Stimulated activated CD8-positive, alpha-beta memory T cell treated with anti-CD3 and anti-CD28 coated beads, Interleukin-2, amount 100 ng/mL, for 1 hour (primary cell): ENCODE measurements around the gene HSFX2.
"Not testable (repeated sequence)": the region's sequence is repeated elsewhere in the genome, so short reads cannot be mapped to it uniquely, and the experiment has no call there.

Experiments
- DNase-seq, 2 donors: peaks; one replicate each; pipeline ENCODE4 v3.0.0-alpha.2; 2020; ENCODE audit warnings: low read depth in 2 of 2

The HSFX2 gene

DNA sequence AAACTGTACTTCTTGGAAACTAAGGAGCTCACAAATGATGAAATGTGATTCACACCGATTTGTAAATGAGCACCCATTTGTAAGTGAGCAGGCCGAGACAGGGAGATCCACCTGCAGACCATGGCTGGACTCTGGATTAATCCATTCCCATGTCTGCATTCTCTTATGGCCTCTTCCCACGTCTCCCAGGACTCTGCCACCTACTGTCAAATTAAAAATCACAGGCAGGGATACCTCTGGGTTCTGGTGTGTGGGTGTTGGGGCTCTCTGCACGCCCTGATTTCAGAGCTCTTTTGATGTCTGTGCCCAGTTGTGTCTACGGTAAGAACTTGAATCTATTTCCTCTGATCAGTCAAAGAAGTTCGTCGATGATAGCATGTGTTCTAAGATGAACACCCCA lies 4.1 kb downstream of the HSFX2 start:
- not testable (repeated sequence) for DNase-seq

DNA sequence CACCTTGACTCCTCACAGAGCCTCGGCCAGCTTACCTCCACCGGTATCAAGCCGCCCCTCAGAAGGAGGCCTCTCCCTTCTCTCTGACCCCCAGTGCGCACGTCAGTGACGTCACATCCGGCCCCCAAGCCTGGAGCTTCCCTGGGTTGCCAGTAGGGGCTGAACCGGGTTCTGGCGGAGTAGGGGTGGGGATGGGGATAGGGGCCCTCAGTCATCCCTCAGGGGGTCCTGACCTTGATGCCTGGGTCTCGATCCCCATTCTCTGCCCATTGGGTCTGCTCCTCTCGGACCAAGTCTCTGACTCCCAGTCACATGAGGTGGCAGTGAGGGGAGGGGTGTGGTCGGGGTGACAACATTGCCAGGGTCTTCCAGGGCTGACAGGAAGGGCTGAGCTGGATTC lies 7.8 kb downstream of the HSFX2 start, which contains the start of gene MAGEA9B:
TSS of gene MAGEA9B (minus strand) at position 101 of the 400 bp plus-strand sequence. CDS start 4,280 bp downstream, outside the sequence.
- DNase-seq, result not testable (repeated sequence)

DNA sequence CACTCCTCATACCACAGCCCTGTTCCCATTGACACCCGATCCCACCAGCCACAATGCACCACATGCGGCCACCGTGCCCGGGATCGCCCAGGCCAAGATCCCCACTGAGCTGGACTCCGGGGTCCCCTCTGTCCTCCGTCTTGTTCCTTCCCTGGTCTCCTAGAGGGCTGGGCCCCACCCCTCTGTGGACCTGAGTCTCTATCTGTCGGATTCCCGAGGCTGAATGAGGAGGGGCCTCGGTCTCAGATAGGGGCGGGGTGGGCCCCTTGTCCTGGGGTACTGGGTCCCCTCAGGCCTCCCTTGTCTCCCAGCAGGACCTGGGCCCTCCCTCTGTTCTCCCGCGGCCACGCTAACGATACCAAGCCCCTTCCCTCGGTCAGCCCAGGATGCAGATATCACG lies 9.5 kb downstream of the HSFX2 start:
- DNase-seq, result not testable (repeated sequence)

DNA sequence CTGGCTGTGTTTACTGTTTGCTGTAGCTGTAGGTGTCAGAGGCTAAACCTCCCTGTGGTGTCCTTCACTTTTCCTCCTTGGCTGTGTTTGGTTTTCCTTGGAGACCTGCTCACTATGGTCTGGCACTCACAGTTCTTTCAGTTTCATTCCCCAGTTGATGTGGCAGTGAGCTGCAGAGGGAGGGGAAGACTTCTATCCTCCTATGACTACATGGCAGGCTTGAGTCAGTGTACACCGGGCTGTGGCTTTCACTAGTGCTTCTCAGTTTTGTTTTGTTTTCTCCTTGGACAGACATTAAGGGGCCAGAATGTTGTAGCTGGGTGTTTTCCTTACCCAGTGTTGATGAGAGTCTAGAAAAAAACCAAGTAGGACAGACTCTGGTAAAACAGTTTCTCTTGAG lies 21.7 kb downstream of the HSFX2 start:
- DNase-seq, result not testable (repeated sequence)

DNA sequence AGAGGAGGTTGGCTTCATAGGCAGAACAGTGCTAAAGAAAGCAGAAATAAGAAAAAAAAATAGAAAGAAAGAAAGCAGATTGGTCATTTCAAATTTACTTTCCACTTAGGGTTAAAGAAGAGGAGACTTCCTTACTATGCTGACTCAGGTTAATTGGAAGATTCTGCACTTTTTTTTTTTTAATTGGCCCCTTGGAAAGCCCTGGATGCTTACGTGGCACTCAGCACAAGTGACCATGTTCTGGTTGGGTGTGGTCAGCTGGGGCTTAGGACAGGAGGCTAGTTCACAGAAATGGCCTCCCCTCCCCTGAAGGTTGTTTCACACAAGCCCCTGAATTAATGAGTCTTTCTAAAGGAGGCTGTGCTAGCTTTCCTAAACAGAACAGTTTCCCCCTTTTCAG lies 22.4 kb downstream of the HSFX2 start:
- no peak for DNase-seq

DNA sequence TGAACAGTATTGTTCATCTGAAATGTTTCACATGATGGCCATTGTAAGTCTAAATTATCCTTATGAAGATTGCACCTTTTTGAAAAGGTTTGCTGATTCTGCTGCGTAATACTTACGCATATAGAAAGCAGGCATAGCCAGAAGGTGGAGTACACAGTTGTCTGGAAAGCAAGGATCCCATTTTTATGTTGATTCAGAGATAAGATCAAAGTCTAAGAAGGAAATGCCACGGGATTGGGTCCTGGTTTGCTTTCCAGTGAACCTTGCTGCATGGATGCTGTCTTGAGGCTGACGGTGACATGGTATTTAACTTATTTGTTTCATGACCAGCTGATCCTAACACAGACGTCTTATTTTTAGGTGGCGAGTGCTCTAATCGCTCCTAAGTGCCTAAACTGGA lies 23.3 kb downstream of the HSFX2 start:
- DNase-seq, result no peak

DNA sequence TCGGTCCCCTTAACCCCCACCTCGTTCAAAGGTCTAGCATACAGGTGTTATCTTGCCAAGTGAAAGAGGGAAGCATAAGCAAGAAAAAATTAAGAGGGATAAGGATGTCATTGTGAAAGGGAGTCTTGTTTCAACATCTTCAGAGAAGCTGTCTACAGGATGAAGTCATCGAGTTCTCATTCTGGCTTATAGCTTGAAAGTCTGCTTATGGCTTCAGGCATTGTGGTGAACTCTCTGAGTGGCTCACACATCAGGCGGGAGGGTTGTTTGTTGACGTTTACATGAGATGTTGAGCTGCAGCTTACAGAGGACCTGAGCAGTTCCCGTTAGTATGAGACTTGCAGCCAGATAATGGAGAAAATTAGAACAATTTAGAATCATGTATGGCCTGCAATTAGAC lies 24.4 kb downstream of the HSFX2 start:
- DNase-seq, result no peak

DNA sequence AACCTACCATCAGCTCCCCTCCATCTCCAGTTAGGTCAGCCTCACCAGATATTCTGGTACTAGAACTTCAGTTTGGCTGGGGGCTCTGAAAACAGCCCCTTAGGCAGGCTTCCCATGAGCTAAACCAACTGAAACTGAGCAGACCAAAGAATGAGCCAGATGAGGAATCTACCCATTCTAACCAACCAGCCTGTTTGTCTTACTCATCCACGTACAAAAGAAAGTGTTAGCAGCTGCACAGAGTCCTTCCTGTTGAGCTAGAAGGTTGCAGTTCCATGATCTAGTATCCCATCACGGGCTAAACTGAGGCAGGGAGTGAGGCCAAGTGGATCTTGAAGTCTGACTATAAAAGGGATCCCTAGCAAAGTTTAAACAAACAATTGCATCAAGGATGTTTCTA lies 25.3 kb downstream of the HSFX2 start:
- DNase-seq, result no peak

DNA sequence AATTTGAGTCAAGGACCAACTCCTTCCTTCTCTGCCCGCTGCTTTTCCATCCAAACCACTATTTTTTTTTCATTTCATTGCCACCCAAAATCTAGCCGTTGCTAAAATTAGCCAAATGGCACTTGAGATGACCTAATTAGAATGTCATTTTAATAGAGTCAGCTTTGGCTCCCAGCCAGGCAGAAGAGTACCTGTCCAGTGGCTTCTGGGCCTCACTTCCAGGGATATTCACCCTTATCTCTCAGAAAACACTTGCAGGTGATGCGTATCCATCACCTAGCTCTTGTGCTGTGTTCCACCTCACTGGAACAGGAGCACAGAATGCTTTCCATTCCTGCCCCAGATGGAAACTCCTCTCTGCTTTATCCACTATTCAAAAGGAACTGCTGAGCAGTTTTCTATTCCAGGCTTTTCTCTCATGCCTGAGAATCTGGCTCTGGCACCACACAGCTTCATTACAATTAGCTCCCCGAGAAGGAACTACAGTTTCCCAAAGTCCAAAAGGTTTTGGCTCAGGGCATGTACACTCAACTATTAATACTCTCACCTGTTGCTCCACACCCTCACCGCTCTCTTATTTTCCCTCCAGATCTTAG lies 26.3 kb downstream of the HSFX2 start:
- no peak for DNase-seq

DNA sequence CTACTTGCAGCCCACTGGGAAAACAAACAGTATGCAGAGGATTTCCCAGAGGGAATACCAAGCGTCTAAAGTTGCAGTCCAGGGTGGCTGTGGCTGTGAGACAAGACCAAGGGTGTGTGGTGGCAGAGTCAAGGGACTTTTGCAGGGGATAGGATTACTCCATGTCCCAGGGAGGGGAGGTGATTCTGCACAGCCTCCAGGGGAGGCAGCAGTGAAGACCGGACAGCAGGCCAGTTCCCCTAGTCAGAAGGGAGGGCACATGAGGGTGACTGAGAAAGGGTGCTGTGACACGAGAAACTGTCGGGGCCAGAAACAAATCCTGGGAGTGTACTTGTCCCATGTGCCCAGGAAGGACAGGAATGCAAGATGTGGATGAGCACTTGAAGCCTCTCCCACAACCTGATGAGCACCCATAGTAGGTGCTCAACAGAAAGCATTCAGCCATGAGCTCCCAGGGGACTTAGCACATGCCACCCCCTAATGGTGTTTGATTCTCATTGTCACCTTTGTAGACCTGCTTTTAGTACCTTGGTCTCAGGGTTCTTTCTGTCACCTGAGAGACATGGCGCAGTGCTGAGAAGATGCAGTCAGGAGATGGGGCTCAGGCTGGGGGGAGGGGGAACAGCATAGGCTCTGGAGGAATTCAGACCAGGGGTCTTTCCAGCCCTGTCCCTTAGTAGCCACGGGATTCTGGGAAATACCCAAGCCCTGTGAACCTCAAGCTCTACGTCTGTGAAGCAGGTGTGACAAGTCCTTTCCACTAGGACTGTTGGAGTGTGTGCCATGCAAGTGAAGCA lies 27.3 kb downstream of the HSFX2 start:
- DNase-seq, result no peak

DNA sequence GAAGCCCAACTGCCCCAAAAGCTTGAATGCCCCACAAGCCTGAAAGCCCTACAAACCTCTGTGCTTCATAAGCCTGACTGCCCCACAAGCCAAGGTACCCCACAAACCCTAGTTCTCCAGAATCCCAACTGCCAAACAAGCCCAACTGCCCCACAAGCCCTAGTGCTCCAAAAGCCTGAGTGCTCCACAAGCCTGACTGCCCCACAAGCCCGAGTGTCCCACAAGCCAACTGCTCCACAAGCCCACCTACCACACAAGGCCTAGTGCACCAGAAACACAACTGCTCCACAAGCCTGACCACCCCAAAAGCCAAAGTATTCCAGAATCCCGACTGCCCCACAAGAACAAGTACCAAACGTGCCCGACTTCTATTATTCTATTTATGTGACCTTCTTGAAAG lies 31.8 kb downstream of the HSFX2 start:
- no peak for DNase-seq

DNA sequence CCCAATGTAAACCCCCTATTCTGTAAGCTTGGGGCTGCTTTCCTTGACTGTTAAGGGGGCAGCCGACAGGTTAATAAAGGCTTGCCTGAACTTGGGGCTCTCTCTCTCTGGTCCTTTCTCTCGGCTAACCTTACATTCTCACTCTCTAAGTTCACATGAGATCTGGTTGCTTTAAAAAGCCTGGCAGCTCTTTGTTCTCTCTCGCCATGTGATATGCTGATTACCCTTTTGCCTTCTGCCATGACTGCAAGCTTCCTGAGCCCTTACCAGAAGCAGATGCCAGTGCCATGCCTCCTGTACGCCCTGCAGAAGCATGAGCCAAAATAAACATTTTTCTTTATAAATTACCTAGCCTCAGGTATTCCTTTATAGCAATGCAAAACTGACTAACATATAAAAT lies 39.9 kb downstream of the HSFX2 start:
- DNase-seq, result not testable (repeated sequence)

DNA sequence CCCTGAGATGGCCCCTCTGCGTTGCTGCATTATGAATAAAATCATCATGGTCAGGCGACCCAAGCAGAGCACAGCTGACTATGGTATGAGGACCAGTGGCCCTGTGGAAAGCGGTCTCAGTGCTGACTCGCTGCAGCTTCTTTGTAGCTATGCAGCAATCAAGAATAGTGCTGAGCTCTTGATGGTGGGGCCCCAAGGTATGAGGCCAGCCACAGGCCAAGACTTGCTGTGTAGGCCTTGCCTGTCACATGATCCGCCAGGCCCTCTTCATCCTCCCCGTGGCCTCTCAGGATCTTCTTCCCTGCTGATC lies 43.2 kb downstream of the HSFX2 start:
- DNase-seq, result not testable (repeated sequence)

DNA sequence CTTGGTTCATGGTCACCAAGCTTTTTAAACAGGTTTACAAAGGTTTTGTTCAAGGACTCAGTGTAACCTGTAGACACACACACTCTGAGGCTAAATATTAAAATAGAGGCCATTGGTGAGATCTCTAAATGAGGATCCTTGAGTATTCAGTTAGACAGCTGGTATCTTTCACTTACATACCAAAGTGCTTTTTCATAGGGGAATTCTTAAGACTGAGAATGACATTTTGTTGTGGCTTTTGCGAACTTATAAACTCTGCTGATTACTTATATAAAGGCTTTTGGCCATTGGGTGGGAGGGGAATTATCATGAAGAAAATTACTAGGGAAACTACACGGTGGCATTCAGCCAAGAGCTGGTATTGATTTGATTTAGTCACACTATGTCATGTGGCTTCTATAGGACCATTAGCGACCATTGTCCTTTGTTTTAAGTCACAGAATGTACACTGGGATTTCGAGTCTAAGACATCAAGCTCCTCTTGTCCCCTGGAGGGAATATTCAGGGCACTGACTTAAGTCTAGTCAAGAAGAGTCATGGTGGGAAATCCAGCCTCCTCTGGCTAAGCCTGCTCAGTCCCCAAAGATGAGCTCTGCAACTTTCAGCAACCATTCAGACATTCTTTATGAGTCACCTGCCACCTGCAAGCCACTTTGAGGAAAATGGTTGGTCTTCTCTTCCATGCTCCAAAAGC lies 43.7 kb downstream of the HSFX2 start:
- not testable (repeated sequence) for DNase-seq

DNA sequence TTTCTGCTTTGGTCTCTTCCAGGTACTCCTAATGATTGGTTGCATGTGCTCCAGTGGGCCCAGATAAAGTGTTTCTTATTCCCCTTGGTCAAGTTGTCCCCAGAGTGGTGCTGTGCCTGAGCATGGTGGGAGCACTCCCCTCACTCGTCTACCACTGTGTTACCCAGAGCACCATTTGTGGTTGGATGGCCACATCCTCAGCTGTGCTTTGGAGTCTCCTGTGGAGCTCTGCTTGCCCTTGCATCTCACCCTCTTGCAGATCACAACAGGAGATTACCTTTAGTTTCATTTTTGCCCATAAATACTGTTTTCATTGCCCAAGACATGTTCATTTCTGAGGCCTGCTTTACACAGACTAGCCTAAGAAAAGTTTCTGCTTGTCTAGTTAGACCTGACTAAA lies 44.7 kb downstream of the HSFX2 start:
- DNase-seq, result not testable (repeated sequence)

DNA sequence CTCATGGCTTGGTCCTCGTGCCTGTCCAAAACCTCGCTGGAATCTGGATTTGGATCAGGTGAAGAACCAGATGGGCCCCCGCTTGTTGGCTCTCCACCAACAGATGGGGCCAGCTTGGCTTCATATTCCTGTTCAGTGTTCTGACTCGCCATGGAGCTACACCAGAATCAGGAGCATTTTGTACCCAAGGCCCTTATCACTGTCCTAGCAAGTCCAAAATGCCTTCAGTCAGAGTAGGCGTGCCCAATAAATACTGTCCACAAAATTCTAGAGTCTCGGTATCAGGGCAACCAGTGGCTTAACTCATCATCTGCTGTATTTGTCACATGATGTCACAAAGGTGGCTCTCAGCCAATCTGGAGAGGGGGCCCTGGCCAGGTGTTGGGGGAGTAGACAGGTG lies 45.4 kb downstream of the HSFX2 start, which contains the start of gene HSFX3:
TSS of gene HSFX3 (minus strand) at position 224 of the 400 bp plus-strand sequence. CDS start at position 152, 72 bp downstream.
- not testable (repeated sequence) for DNase-seq

DNA sequence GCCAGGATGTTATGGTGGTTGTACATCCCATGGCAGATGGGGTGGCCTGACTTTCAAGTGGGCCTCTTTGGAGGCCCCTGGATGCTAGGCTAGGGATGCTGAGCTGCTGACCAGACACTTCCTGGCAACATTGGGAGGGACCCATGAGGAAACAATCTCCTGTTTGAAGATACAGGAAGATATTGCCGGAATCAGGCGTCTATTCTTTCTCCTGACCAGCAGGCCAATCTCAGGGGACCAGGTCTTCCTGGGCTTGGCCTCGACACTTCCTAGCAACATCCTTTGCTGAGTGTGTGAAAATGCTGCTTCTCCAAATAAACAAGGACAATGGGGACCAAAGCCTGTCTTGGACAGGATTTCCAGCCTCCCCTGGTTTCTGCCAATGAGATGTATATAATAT lies 47.3 kb downstream of the HSFX2 start:
- not testable (repeated sequence) for DNase-seq

DNA sequence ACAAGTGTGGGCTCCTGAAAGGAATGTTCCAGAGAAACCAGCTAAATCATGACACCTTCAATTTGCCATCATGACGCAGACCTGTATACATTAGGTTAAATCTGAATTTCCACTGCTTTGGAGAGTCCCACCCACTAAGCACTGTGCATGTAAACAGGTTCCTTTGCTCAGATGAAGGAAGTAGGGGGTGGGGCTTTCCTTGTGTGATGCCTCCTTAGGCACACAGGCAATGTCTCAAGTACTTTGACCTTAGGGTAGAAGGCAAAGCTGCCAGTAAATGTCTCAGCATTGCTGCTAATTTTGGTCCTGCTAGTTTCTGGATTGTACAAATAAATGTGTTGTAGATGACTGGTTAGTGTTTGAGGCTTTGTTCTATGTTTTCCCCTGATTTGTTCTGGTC lies 48.2 kb downstream of the HSFX2 start:
- not testable (repeated sequence) for DNase-seq

DNA sequence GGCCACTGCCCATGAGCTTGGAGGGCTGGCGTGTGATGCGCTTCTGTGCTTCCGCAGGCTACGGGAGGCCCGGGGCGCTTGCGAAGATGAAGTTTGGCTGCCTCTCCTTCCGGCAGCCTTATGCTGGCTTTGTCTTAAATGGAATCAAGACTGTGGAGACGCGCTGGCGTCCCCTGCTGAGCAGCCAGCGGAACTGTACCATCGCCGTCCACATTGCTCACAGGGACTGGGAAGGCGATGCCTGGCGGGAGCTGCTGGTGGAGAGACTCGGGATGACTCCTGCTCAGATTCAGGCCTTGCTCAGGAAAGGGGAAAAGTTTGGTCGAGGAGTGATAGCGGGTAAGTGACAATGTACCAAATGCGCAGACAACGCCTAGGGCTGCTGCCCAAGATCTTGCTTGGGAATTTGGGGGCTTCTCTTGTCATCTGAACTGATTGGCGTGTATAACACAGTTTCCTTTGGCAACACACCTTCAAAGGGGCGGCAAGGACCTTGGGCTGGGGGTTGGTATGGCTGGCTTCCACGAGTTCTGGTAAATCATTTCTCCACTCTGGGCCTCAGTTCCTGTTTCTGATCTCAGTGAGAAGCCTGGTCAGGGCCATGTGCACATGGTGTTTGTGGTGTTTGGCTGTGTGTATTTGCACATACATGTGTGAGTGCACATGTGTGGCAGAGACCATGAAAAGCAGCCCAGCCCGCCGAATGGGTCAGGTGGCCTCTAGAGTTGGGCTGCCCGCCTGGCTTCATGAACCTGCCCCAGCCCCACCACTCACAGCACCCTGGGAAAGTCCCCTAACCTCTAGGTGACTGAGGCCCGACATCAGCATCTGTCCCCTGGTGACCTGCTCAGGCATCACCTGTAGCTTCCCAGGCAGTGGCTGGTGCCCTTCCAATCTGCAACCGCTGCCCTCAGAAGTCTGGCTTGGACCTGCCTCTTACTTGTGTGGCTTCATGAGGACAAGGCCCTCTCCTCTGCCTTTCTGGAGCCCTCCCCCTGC lies 49.3 kb downstream of the HSFX2 start:
- DNase-seq, result not testable (repeated sequence)
